Ishikawa (cell line): ENCODE results near the gene WDR43.
A peak's percentile ranks its signal among the peaks of the same experiment; 100 is the strongest.

Source experiments
- CEBPB ChIP-seq: IDR thresholded peaks from 2 replicates; pipeline ENCODE4 v1.6.1; 2012
- CREB1 ChIP-seq: IDR thresholded peaks from 2 replicates; pipeline ENCODE4 v1.6.1; 2012; ENCODE audit warnings: low read depth
- EGR1 ChIP-seq: IDR thresholded peaks from 2 replicates; pipeline ENCODE4 v1.6.1; 2012
- EP300 ChIP-seq: IDR thresholded peaks from 2 replicates; pipeline ENCODE4 v1.6.1; 2012; ENCODE audit warnings: borderline replicate concordance
- FOXM1 ChIP-seq: IDR thresholded peaks from 2 replicates; pipeline ENCODE4 v1.6.1; 2012; ENCODE audit warnings: low read depth, borderline replicate concordance
- NFIC ChIP-seq: IDR thresholded peaks from 2 replicates; pipeline ENCODE4 v1.6.1; 2012
- RAD21 ChIP-seq: IDR thresholded peaks from 2 replicates; pipeline ENCODE4 v1.6.1; 2012; ENCODE audit warnings: low read depth
- TAF1 ChIP-seq: IDR thresholded peaks from 2 replicates; pipeline ENCODE4 v1.6.1; 2012; ENCODE audit warnings: low read depth, mild to moderate bottlenecking
- TCF12 ChIP-seq: IDR thresholded peaks from 2 replicates; pipeline ENCODE4 v1.6.1; 2012; ENCODE audit warnings: low read depth
- TEAD4 ChIP-seq: IDR thresholded peaks from 2 replicates; pipeline ENCODE4 v1.6.1; 2012
- YY1 ChIP-seq: IDR thresholded peaks from 2 replicates; pipeline ENCODE4 v1.6.1; 2012; ENCODE audit warnings: low read depth
- ZBTB7A ChIP-seq: IDR thresholded peaks from 2 replicates; pipeline ENCODE4 v1.6.1; 2012; ENCODE audit warnings: low read depth
- TF ChIP-seq, protein P1 (sequence below): IDR thresholded peaks from 2 replicates; pipeline ENCODE4 v1.6.1; 2012
- TF ChIP-seq, protein P2 (sequence below): IDR thresholded peaks from 2 replicates; pipeline ENCODE4 v1.6.1; 2012; ENCODE audit warnings: low read depth, mild to moderate bottlenecking
- TF ChIP-seq, protein P3 (sequence below): IDR thresholded peaks from 2 replicates; pipeline ENCODE4 v1.6.1; 2012

WDR43 gene

DNA sequence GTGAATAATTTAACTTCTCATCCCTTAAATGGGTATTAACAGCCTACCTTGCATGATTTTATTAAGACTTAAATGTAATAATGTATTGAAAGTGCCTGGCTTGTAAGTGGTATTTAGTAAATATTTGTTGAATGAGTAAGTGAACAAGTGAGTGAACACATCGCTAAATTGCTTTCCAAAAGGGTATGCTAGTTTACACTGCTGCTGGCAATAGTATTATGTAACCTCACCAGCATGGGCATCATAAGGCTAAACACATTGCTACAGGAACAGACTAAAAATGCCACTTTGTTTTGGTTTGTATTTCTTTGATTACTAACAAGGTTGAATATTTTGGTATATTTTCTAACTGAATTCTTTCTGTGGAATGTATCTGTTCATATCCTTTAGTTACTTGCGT is 9.8 kb downstream of the WDR43 start:
- TF ChIP-seq CEBPB, result no peak
- TF ChIP-seq TCF12, result no peak
- TF ChIP-seq EGR1, result no peak
- TF ChIP-seq NFIC, result no peak
- no peak for TF ChIP-seq CREB1
- TF ChIP-seq EP300, result no peak
- no peak for TF ChIP-seq ZBTB7A
- TF ChIP-seq, protein P1, sequence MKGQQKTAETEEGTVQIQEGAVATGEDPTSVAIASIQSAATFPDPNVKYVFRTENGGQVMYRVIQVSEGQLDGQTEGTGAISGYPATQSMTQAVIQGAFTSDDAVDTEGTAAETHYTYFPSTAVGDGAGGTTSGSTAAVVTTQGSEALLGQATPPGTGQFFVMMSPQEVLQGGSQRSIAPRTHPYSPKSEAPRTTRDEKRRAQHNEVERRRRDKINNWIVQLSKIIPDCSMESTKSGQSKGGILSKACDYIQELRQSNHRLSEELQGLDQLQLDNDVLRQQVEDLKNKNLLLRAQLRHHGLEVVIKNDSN, result no peak
- TF ChIP-seq, protein P2, sequence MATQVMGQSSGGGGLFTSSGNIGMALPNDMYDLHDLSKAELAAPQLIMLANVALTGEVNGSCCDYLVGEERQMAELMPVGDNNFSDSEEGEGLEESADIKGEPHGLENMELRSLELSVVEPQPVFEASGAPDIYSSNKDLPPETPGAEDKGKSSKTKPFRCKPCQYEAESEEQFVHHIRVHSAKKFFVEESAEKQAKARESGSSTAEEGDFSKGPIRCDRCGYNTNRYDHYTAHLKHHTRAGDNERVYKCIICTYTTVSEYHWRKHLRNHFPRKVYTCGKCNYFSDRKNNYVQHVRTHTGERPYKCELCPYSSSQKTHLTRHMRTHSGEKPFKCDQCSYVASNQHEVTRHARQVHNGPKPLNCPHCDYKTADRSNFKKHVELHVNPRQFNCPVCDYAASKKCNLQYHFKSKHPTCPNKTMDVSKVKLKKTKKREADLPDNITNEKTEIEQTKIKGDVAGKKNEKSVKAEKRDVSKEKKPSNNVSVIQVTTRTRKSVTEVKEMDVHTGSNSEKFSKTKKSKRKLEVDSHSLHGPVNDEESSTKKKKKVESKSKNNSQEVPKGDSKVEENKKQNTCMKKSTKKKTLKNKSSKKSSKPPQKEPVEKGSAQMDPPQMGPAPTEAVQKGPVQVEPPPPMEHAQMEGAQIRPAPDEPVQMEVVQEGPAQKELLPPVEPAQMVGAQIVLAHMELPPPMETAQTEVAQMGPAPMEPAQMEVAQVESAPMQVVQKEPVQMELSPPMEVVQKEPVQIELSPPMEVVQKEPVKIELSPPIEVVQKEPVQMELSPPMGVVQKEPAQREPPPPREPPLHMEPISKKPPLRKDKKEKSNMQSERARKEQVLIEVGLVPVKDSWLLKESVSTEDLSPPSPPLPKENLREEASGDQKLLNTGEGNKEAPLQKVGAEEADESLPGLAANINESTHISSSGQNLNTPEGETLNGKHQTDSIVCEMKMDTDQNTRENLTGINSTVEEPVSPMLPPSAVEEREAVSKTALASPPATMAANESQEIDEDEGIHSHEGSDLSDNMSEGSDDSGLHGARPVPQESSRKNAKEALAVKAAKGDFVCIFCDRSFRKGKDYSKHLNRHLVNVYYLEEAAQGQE, result no peak
- no peak for TF ChIP-seq TAF1
- TF ChIP-seq, protein P3, sequence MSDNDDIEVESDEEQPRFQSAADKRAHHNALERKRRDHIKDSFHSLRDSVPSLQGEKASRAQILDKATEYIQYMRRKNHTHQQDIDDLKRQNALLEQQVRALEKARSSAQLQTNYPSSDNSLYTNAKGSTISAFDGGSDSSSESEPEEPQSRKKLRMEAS, result no peak
- no peak for TF ChIP-seq RAD21
- TF ChIP-seq YY1, result no peak
- no peak for TF ChIP-seq TEAD4
- no peak for TF ChIP-seq FOXM1

DNA sequence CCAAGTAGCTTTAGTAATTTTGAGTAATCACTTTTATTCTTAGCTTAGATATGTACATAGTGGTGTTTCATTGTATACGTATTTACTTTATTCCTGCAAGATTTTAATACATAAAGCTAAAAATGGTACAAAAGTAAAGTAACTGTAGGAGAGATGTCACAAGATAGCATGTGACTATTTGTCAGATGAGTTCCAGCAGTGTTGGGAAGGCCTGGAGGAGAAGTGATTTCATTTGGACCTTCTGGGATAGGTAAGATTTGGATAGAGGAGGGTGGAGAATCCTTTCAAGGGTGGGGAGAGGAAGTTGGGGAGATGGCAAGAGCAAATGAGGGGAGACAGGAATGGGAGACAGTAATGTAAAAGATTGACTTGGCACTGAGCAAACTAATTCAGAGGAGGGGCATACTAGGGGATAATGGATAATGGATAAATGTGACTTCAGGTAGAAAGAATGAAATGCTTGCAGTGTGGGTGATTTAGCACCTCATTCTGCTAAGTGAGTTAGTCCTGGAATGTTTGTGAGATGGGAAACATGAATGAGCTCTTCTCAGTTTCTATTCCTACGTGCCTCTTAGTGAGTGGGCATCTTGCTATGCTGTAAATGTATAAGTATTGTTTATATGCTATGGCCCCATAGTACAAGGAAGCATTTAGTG is 10.5 kb downstream of the WDR43 start:
- TF ChIP-seq NFIC, result no peak
- TF ChIP-seq RAD21, result no peak
- TF ChIP-seq YY1, result no peak
- no peak for TF ChIP-seq EGR1
- TF ChIP-seq TCF12, result no peak
- TF ChIP-seq TAF1, result no peak
- TF ChIP-seq, protein P2, result no peak
- no peak for TF ChIP-seq ZBTB7A
- no peak for TF ChIP-seq CEBPB
- no peak for TF ChIP-seq EP300
- TF ChIP-seq, protein P3, result no peak
- TF ChIP-seq FOXM1, result no peak
- TF ChIP-seq CREB1, result no peak
- TF ChIP-seq, protein P1, result no peak
- no peak for TF ChIP-seq TEAD4

DNA sequence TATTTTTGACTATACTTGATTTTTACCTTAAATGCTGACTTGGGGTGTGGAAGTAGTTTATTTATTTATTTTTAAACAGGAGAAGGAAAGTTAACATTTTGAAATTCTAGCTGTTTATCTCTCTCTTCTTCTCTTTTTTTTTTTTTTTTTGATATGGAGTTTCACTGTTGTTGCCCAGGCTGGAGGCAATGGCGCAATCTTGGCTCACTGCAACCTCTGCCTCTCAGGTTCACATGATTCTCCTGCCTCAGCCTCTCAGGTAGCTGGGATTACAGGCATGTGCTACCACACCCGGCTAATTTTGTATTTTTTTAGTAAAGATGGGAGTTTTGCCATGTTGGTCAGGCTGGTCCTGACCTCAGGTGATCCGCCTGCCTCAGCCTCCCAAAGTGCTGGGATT is 11.1 kb downstream of the WDR43 start:
- TF ChIP-seq CEBPB (peak; percentile 13; the same call in 1 of the 2 replicates), FOXM1 (no peak)
- TF ChIP-seq, protein P2, result no peak
- TF ChIP-seq, protein P3, result no peak

DNA sequence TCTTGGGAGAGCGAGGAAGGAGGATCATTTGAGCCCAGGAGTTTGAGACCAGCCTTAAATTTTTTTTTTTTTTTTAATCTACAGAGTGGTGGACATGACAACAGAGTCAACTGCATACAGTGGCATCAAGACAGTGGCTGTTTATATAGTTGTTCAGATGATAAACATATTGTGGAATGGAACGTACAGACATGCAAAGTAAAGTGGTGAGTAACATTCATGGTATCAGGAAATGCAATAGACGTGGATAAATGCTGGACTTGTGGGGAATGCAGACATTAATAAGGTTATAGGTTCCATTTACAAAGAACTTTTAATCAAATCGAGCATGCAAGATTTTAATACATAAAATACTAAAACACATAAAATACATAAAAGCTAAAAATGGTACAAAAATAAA is 11.9 kb downstream of the WDR43 start:
- TF ChIP-seq TEAD4 (no peak), NFIC (no peak), ZBTB7A (no peak), RAD21 (no peak), EP300 (no peak)
- TF ChIP-seq, protein P3, result no peak
- TF ChIP-seq, protein P2, result no peak
